HCT116 (cell line): Measurements from ENCODE around the gene CALR. TPM values are rescaled to one million over a fixed set of nuclear protein-coding genes. Genes with fewer than 3 reads are reported as not detected.

Experiments used
- ATAC-seq: fragments of 200-7000 bp; cut with Tn5 transposase; 2 replicates; pipeline ENCODE4 v1.9.1; 2020; ENCODE audit warnings: mild to moderate bottlenecking, moderate library complexity
- BruUV-seq: library from RNA; stranded (reverse); fragments of 400-500 nt; replicated peaks from 2 replicates; lab custom pipeline; 2021; lab: Mats Ljungman, UMichigan
- CTCF ChIA-PET: fragments of 300-600 bp; sonication (Branson Sonifier 250); formaldehyde crosslinking; loops from one replicate; lab custom pipeline; 2021; ENCODE audit warnings: antibody characterized with exemption; lab: Charles Lee
- POLR2A ChIA-PET: fragments of 300-600, 350-600 bp; sonication (Branson Sonifier 250); formaldehyde crosslinking; loops from one replicate; lab custom pipeline; 2021; ENCODE audit warnings: antibody characterized with exemption; lab: Charles Lee
- RAD21 ChIA-PET, 2 experiments: fragments of 300-600 bp; sonication (Branson Sonifier 250); formaldehyde crosslinking; loops; one replicate each; lab custom pipeline; 2023; ENCODE audit warnings: low total read pairs in 2 of 2; ENCODE audit not compliant: uncharacterized antibody in 2 of 2, unreplicated experiment in 2 of 2, low non-redundant PET in 1 of 2; lab: Charles Lee
- DNase-seq: peaks from one replicate; pipeline ENCODE4 v3.0.0-alpha.2; 2010; ENCODE audit warnings: low read depth, low spot score
- H2AFZ ChIP-seq: fragments of 200-600 bp; shearing (Covaris generic), sonication (generic); 2 replicates; pipeline ENCODE4 v1.6.1; 2017; ENCODE audit warnings: low read depth, mixed run types, mixed read lengths, antibody characterized with exemption, low read length; ENCODE audit not compliant: poor library complexity, severe bottlenecking
- H3K27ac ChIP-seq: 2 replicates; pipeline ENCODE4 v1.5.1; 2012; ENCODE audit warnings: low read depth, low read length
- H3K27me3 ChIP-seq: fragments of 200-600 bp; sonication (generic); 2 replicates; pipeline ENCODE4 v1.6.1; 2016; ENCODE audit warnings: mixed run types, low read length, mixed read lengths; ENCODE audit not compliant: insufficient read depth
- H3K36me3 ChIP-seq, 2 experiments: fragments of 200-500 bp in 1 of 2; fragments of 200-600 bp in 1 of 2; sonication (Bioruptor generic) in 1 of 2; sonication (generic) in 1 of 2; 2 replicates each; pipeline versions ENCODE4 v1.5.1 to v1.6.1; 2014 to 2016; ENCODE audit warnings: low read length in 2 of 2, inconsistent platforms in 1 of 2, mixed read lengths in 1 of 2, mixed run types in 1 of 2; ENCODE audit not compliant: insufficient read depth in 2 of 2, control insufficient read depth in 1 of 2
- H3K4me1 ChIP-seq, 2 experiments: fragments of 200-600 bp in 1 of 2; sonication (generic) in 1 of 2; 2 replicates each; pipeline versions ENCODE4 v1.5.1 to v1.6.1; 2012 to 2017; ENCODE audit warnings: low read length in 2 of 2, inconsistent platforms in 1 of 2, mild to moderate bottlenecking in 1 of 2, mixed read lengths in 1 of 2, mixed run types in 1 of 2, moderate library complexity in 1 of 2; ENCODE audit not compliant: insufficient read depth in 2 of 2, control insufficient read depth in 1 of 2
- H3K4me2 ChIP-seq: fragments of 200-600 bp; sonication (generic); 2 replicates; pipeline ENCODE4 v1.6.1; 2017; ENCODE audit warnings: mixed run types, low read length, mixed read lengths
- H3K4me3 ChIP-seq, 2 experiments: fragments of 200-600 bp in 1 of 2; sonication (generic) in 1 of 2; replicated peaks in 1 of 2; 2 replicates each; pipeline ENCODE4 v1.5.1; 2011 to 2016; ENCODE audit warnings: low read length in 2 of 2, control low read depth in 1 of 2, low read depth in 1 of 2, mild to moderate bottlenecking in 1 of 2, mixed read lengths in 1 of 2, mixed run types in 1 of 2
- H3K79me2 ChIP-seq: fragments of 200-600 bp; sonication (generic); 2 replicates; pipeline ENCODE4 v1.6.1; 2017; ENCODE audit warnings: mild to moderate bottlenecking, mixed run types, low read length, moderate library complexity, mixed read lengths; ENCODE audit not compliant: insufficient read depth
- H3K9ac ChIP-seq: fragments of 200-600 bp; sonication (generic); 2 replicates; pipeline ENCODE4 v1.6.1; 2016; ENCODE audit warnings: low read length, mixed read lengths
- H3K9me2 ChIP-seq: fragments of 200-600 bp; sonication (generic), shearing (Covaris generic); 2 replicates; pipeline ENCODE4 v1.6.1; 2017; ENCODE audit warnings: mixed run types, mild to moderate bottlenecking, moderate library complexity; ENCODE audit not compliant: insufficient read depth
- H3K9me3 ChIP-seq, 2 experiments: fragments of 200-500 bp in 1 of 2; fragments of 200-600 bp in 1 of 2; sonication (Bioruptor generic) in 1 of 2; sonication (generic) in 1 of 2; 2 replicates each; pipeline ENCODE4 v1.6.1; 2014 to 2017; ENCODE audit warnings: low read length in 2 of 2, mixed read lengths in 2 of 2, inconsistent platforms in 1 of 2, low read depth in 1 of 2, mild to moderate bottlenecking in 1 of 2, mixed run types in 1 of 2, moderate library complexity in 1 of 2; ENCODE audit not compliant: control insufficient read depth in 1 of 2, insufficient read depth in 1 of 2
- H4K20me1 ChIP-seq: fragments of 200-600 bp; sonication (generic), shearing (Covaris generic); 2 replicates; pipeline ENCODE4 v1.6.1; 2017; ENCODE audit warnings: mixed run types, mild to moderate bottlenecking, moderate library complexity; ENCODE audit not compliant: insufficient read depth
- CBX3 ChIP-seq: IDR thresholded peaks from 2 replicates; pipeline ENCODE4 v1.6.1; 2012; ENCODE audit warnings: low read depth
- CEBPB ChIP-seq: IDR thresholded peaks from 2 replicates; pipeline ENCODE4 v1.6.1; 2012; ENCODE audit warnings: low read depth
- CTCF ChIP-seq, 3 experiments: fragments of 200-600 bp in 1 of 3; sonication (generic) in 1 of 3; IDR thresholded peaks in 2 of 3; conservative IDR thresholded peaks in 1 of 3; 2 replicates each; pipeline ENCODE4 v1.5.1; 2012 to 2017; ENCODE audit warnings: low read depth in 2 of 3, low read length in 2 of 3, antibody characterized with exemption in 1 of 3, borderline replicate concordance in 1 of 3, control low read depth in 1 of 3, mild to moderate bottlenecking in 1 of 3, mixed read lengths in 1 of 3, mixed run types in 1 of 3, moderate library complexity in 1 of 3; ENCODE audit not compliant: insufficient read depth in 1 of 3
- EGR1 ChIP-seq: IDR thresholded peaks from 2 replicates; pipeline ENCODE4 v1.6.1; 2012; ENCODE audit warnings: low read depth
- ELF1 ChIP-seq: IDR thresholded peaks from 2 replicates; pipeline ENCODE4 v1.6.1; 2012; ENCODE audit warnings: low read depth, borderline replicate concordance
- EZH2 ChIP-seq: fragments of 200-600 bp; sonication (generic); IDR thresholded peaks from 2 replicates; pipeline ENCODE4 v1.6.1; 2017; ENCODE audit warnings: antibody characterized with exemption, mixed run types
- EZH2phosphoT487 ChIP-seq: fragments of 200-600 bp; IDR thresholded peaks from 2 replicates; pipeline ENCODE4 v1.6.1; 2018; ENCODE audit warnings: antibody characterized with exemption, borderline replicate concordance
- FOSL1 ChIP-seq: IDR thresholded peaks from 2 replicates; pipeline ENCODE4 v1.6.1; 2012; ENCODE audit warnings: low read depth
- MAX ChIP-seq: IDR thresholded peaks from 2 replicates; pipeline ENCODE4 v1.6.1; 2012
- POLR2A ChIP-seq: IDR thresholded peaks from 2 replicates; pipeline ENCODE4 v1.7.0; 2011; ENCODE audit warnings: borderline replicate concordance; ENCODE audit not compliant: insufficient read depth, insufficient read length; ENCODE audit errors: extremely low read depth
- POLR2AphosphoS5 ChIP-seq: IDR thresholded peaks from 2 replicates; pipeline ENCODE4 v1.6.1; 2011; ENCODE audit warnings: mild to moderate bottlenecking, low read depth, low read length, moderate library complexity
- RAD21 ChIP-seq: IDR thresholded peaks from 2 replicates; pipeline ENCODE4 v1.6.1; 2012; ENCODE audit warnings: low read depth, mild to moderate bottlenecking
- REST ChIP-seq: IDR thresholded peaks from 2 replicates; pipeline ENCODE4 v1.6.1; 2012; ENCODE audit warnings: low read depth
- SIN3A ChIP-seq: IDR thresholded peaks from 2 replicates; pipeline ENCODE4 v1.6.1; 2012; ENCODE audit warnings: low read depth
- SP1 ChIP-seq: IDR thresholded peaks from 2 replicates; pipeline ENCODE4 v1.6.1; 2012; ENCODE audit warnings: low read depth
- SRF ChIP-seq: IDR thresholded peaks from 2 replicates; pipeline ENCODE4 v1.6.1; 2012; ENCODE audit warnings: low read depth
- TCF7L2 ChIP-seq: IDR thresholded peaks from 2 replicates; pipeline ENCODE4 v1.7.0; 2011; ENCODE audit warnings: borderline replicate concordance, inconsistent platforms; ENCODE audit not compliant: insufficient read depth, insufficient read length; ENCODE audit errors: extremely low read depth
- ZBTB33 ChIP-seq: IDR thresholded peaks from 2 replicates; pipeline ENCODE4 v1.6.1; 2011; ENCODE audit warnings: mild to moderate bottlenecking, low read length, moderate library complexity; ENCODE audit not compliant: insufficient replicate concordance; ENCODE audit errors: extremely low read depth
- ZFX ChIP-seq: fragments of 450-650 bp; IDR thresholded peaks from 2 replicates; pipeline ENCODE4 v1.6.1; 2017
- intact Hi-C: fragments of 100-400 bp; cut with micrococcal nuclease; formaldehyde crosslinking; loops from 2 replicates; pipeline ENCODE4 v1.10.0; 2022
- total RNA-seq: library from RNA; stranded (reverse); gene quantifications from one replicate; pipeline ENCODE4 v1.2.1, GENCODE V29; 2021; ENCODE audit not compliant: unreplicated experiment

Gene CALR
- total RNA-seq, 1 experiment from 2014 or later, result 739 TPM

GRCh38 chr19:12965017-12965811 lies 26.8 kb downstream of the CALR start:
- no peaks in the 10 kb centered on the region for H3K79me2 ChIP-seq
- TF ChIP-seq TCF7L2, result no peak
- TF ChIP-seq EGR1, result peak; percentile 76
- TF ChIP-seq ZFX, result no peak
- no peak for TF ChIP-seq FOSL1
- peak; percentile 50; the same call in 1 of the 2 replicates for TF ChIP-seq CBX3
- TF ChIP-seq ELF1, result no peak
- TF ChIP-seq CTCF (IDR thresholded peaks at IDR 0.05 in 2 of 3, conservative IDR thresholded peaks at IDR 0.05 in 1 of 3; ENCODE audit: borderline replicate concordance in 1 of 3, insufficient read depth in 1 of 3, low read depth in 2 of 3, low read length in 2 of 3), result peak; percentile 72 to 98 (median 91)
- TF ChIP-seq SP1, result no peak
- TF ChIP-seq RAD21, result peak; percentile 77
- TF ChIP-seq SIN3A, result no peak
- TF ChIP-seq SRF, result 0 out of 2 replicates have a peak, but pooled peaks have one; percentile 11
- TF ChIP-seq EZH2, result no peak
- TF ChIP-seq POLR2AphosphoS5, result peak; percentile 48
- peak; percentile 50 for TF ChIP-seq MAX
- TF ChIP-seq EZH2phosphoT487, result no peak
- no peak for TF ChIP-seq ZBTB33
- TF ChIP-seq POLR2A, result peak; percentile 11
- no peak for TF ChIP-seq REST
- TF ChIP-seq CEBPB, result no peak

More at GRCh38 chr19:12965017-12965811, 26.8 kb downstream of the CALR start:
- Histone ChIP-seq H3K4me1 (peaks cover 3 to 18% of the 10 kb centered on the region in 2 experiments; a peak in 3 of 4 replicates), H3K4me2 (peak overlapping the region; percentile 94), H3K9me2 (no peaks in the 10 kb centered on the region), H3K4me3 (peak overlapping the region; percentile 35 to 52), H3K9me3 (no peaks in the 10 kb centered on the region), H3K27ac (peak overlapping the region; percentile 54), H2AFZ (peak overlapping the region; percentile 62), H3K36me3 (no peaks in the 10 kb centered on the region), H3K27me3 (no peaks in the 10 kb centered on the region), H3K9ac (peak overlapping the region; percentile 64), H4K20me1 (no peaks in the 10 kb centered on the region)
- TSS peak; percentile 41 for BruUV-seq
- ChIA-PET POLR2A (interaction anchor here (0.7 to 1.3 kb wide), 7 partner anchors 11 to 190 kb away, joined by 3 to 5 read pairs (median 3); partner anchors contain the start of genes CALR and NACC1), RAD21 (interaction anchor here (0.5 to 1.7 kb wide), 9 partner anchors 12 to 291 kb away, joined by 3 to 13 read pairs (median 5); no protein-coding TSS in a partner anchor), CTCF (interaction anchor here (0.6 to 2.7 kb wide), 40 partner anchors 9 to 1967 kb away, joined by 3 to 38 read pairs (median 5); partner anchors contain the start of genes CALR, GADD45GIP1, GCDH and NACC1)
- DNase-seq, result peak; percentile 73
- intact Hi-C loops, result no loop called here
- peak; percentile 93 for ATAC-seq
